SJSA1 (cell line): Measurements from ENCODE around the gene DDX10. TPM values are rescaled to one million over a fixed set of nuclear protein-coding genes. Genes with fewer than 3 reads are reported as not detected.
"Not testable (repeated sequence)": the region's sequence is repeated elsewhere in the genome, so short reads cannot be mapped to it uniquely, and the experiment has no call there.

Source experiments
- DNase-seq, 2 experiments: peaks; one replicate each; pipeline ENCODE4 v3.0.0-alpha.2; 2015 to 2020; ENCODE audit warnings: low spot score in 2 of 2, low read depth in 1 of 2
- H3K27ac ChIP-seq: fragments of 250-450 bp; sonication (Bioruptor Pico); 2 replicates; pipeline ENCODE4 v1.5.1; 2020; ENCODE audit warnings: mild to moderate bottlenecking, moderate library complexity
- H3K27me3 ChIP-seq: fragments of 250-450 bp; sonication (Bioruptor Pico); replicated peaks from 2 replicates; pipeline ENCODE4 v1.5.1; 2020; ENCODE audit warnings: mild to moderate bottlenecking, moderate library complexity
- H3K36me3 ChIP-seq: fragments of 250-450 bp; sonication (Bioruptor Pico); 2 replicates; pipeline ENCODE4 v1.5.1; 2020; ENCODE audit warnings: mild to moderate bottlenecking
- H3K4me1 ChIP-seq: fragments of 250-450 bp; sonication (Bioruptor Pico); replicated peaks from 2 replicates; pipeline ENCODE4 v1.6.1; 2021; ENCODE audit warnings: mild to moderate bottlenecking
- H3K4me3 ChIP-seq: fragments of 250-450 bp; sonication (Bioruptor Pico); 2 replicates; pipeline ENCODE4 v1.5.1; 2020; ENCODE audit warnings: mild to moderate bottlenecking
- H3K9me3 ChIP-seq: fragments of 250-450 bp; sonication (Bioruptor Pico); replicated peaks from 2 replicates; pipeline ENCODE4 v1.5.1; 2020; ENCODE audit warnings: mild to moderate bottlenecking
- total RNA-seq: library from RNA; depleted of rRNA; stranded (reverse); fragments of >200 nt; shearing (Covaris generic); gene quantifications from 2 replicates; pipeline ENCODE4 v1.2.3, GENCODE V29; 2014

DDX10 gene
- total RNA-seq, 1 experiment from 2014 or later = 21.9 TPM

- H3K4me3 ChIP-seq = no peak overlapping the region
- H3K4me1 ChIP-seq = no peaks in the 10 kb centered on the region
- no peaks in the 10 kb centered on the region for H3K27me3 ChIP-seq
- no peaks in the 10 kb centered on the region for H3K36me3 ChIP-seq
- no peaks in the 10 kb centered on the region for H3K9me3 ChIP-seq
- no peak overlapping the region for H3K27ac ChIP-seq
- no peak for DNase-seq
Observed at GRCh38 chr11:108639146-108639545, 25.7 kb upstream of the DDX10 start.

- not testable (repeated sequence) for H3K27me3 ChIP-seq
Observed at GRCh38 chr11:108641752-108642151, 23.1 kb upstream of the DDX10 start.

GRCh38 chr11:108643974-108644373, 20.9 kb upstream of the DDX10 start:
- H3K4me3 ChIP-seq = no peak overlapping the region
- DNase-seq = no peak
- no peaks in the 10 kb centered on the region for H3K4me1 ChIP-seq
- H3K27ac ChIP-seq = no peak overlapping the region
- H3K36me3 ChIP-seq = no peaks in the 10 kb centered on the region
- no peaks in the 10 kb centered on the region for H3K27me3 ChIP-seq
- H3K9me3 ChIP-seq = no peaks in the 10 kb centered on the region

More at GRCh38 chr11:108641752-108642151, 23.1 kb upstream of the DDX10 start:
- not testable (repeated sequence) for H3K36me3 ChIP-seq, H3K4me1 ChIP-seq, H3K4me3 ChIP-seq, H3K27ac ChIP-seq, DNase-seq, H3K9me3 ChIP-seq

GRCh38 chr11:108645970-108646369, 18.9 kb upstream of the DDX10 start:
- no peak for DNase-seq
- Histone ChIP-seq H3K27me3 (no peaks in the 10 kb centered on the region), H3K36me3 (no peaks in the 10 kb centered on the region), H3K4me3 (no peak overlapping the region), H3K9me3 (no peaks in the 10 kb centered on the region), H3K27ac (no peak overlapping the region), H3K4me1 (no peaks in the 10 kb centered on the region)

GRCh38 chr11:108647387-108647700, 17.5 kb upstream of the DDX10 start:
- no peaks in the 10 kb centered on the region for H3K36me3 ChIP-seq
- H3K4me1 ChIP-seq = no peaks in the 10 kb centered on the region
- no peak overlapping the region for H3K27ac ChIP-seq

GRCh38 chr11:108647701-108648527, 17.0 kb upstream of the DDX10 start:
- H3K27ac ChIP-seq = no peak overlapping the region
- no peaks in the 10 kb centered on the region for H3K36me3 ChIP-seq
- no peaks in the 10 kb centered on the region for H3K4me1 ChIP-seq
- no peaks in the 10 kb centered on the region for H3K27me3 ChIP-seq
- peak; percentile 19 to 45 for DNase-seq
- no peaks in the 10 kb centered on the region for H3K9me3 ChIP-seq
- no peak overlapping the region for H3K4me3 ChIP-seq

More at GRCh38 chr11:108647387-108647700, 17.5 kb upstream of the DDX10 start:
- Histone ChIP-seq H3K27me3 (no peaks in the 10 kb centered on the region), H3K9me3 (no peaks in the 10 kb centered on the region), H3K4me3 (no peak overlapping the region)
- no peak for DNase-seq

- H3K36me3 ChIP-seq = no peaks in the 10 kb centered on the region
- H3K4me1 ChIP-seq = no peaks in the 10 kb centered on the region
- DNase-seq = no peak
- H3K27me3 ChIP-seq = no peaks in the 10 kb centered on the region
- no peak overlapping the region for H3K27ac ChIP-seq
- H3K9me3 ChIP-seq = no peaks in the 10 kb centered on the region
- H3K4me3 ChIP-seq = no peak overlapping the region
Observed at GRCh38 chr11:108648528-108648885, 16.4 kb upstream of the DDX10 start.

GRCh38 chr11:108654100-108654499, 10.8 kb upstream of the DDX10 start:
- not testable (repeated sequence) for H3K9me3 ChIP-seq, H3K27me3 ChIP-seq, DNase-seq, H3K4me3 ChIP-seq, H3K36me3 ChIP-seq, H3K27ac ChIP-seq, H3K4me1 ChIP-seq

GRCh38 chr11:108654994-108655631, 9.8 kb upstream of the DDX10 start:
- Histone ChIP-seq H3K9me3 (no peaks in the 10 kb centered on the region), H3K4me3 (no peak overlapping the region), H3K36me3 (no peaks in the 10 kb centered on the region), H3K4me1 (no peaks in the 10 kb centered on the region), H3K27me3 (no peaks in the 10 kb centered on the region), H3K27ac (no peak overlapping the region)
- no peak for DNase-seq

GRCh38 chr11:108662700-108663099, 2.2 kb upstream of the DDX10 start:
- DNase-seq = no peak
- H3K36me3 ChIP-seq = no peaks in the 10 kb centered on the region
- no peaks in the 10 kb centered on the region for H3K27me3 ChIP-seq
- no peaks in the 10 kb centered on the region for H3K9me3 ChIP-seq
- no peak overlapping the region for H3K4me3 ChIP-seq
- no peak overlapping the region for H3K27ac ChIP-seq
- H3K4me1 ChIP-seq = peaks cover 8% of the 10 kb centered on the region

GRCh38 chr11:108663154-108663877, 1.6 kb upstream of the DDX10 start:
- peaks cover 8% of the 10 kb centered on the region for H3K4me1 ChIP-seq
- H3K4me3 ChIP-seq = no peak overlapping the region
- H3K27me3 ChIP-seq = no peaks in the 10 kb centered on the region
- no peaks in the 10 kb centered on the region for H3K36me3 ChIP-seq
- no peak for DNase-seq
- no peak overlapping the region for H3K27ac ChIP-seq
- H3K9me3 ChIP-seq = no peaks in the 10 kb centered on the region

GRCh38 chr11:108666373-108666772, 1.5 kb downstream of the DDX10 start:
- no peak overlapping the region for H3K27ac ChIP-seq
- H3K4me3 ChIP-seq = no peak overlapping the region
- peaks cover 8% of the 10 kb centered on the region for H3K4me1 ChIP-seq
- H3K27me3 ChIP-seq = no peaks in the 10 kb centered on the region
- no peaks in the 10 kb centered on the region for H3K9me3 ChIP-seq
- no peaks in the 10 kb centered on the region for H3K36me3 ChIP-seq
- DNase-seq = no peak

GRCh38 chr11:108669286-108669685, 4.4 kb downstream of the DDX10 start:
- Histone ChIP-seq H3K4me1 (peaks cover 8% of the 10 kb centered on the region), H3K27ac (no peak overlapping the region), H3K36me3 (no peaks in the 10 kb centered on the region), H3K4me3 (no peak overlapping the region), H3K27me3 (no peaks in the 10 kb centered on the region), H3K9me3 (no peaks in the 10 kb centered on the region)
- no peak for DNase-seq

- H3K27ac ChIP-seq = no peak overlapping the region
- H3K27me3 ChIP-seq = no peaks in the 10 kb centered on the region
- DNase-seq = no peak
- no peaks in the 10 kb centered on the region for H3K36me3 ChIP-seq
- no peak overlapping the region for H3K4me3 ChIP-seq
- peaks cover 5% of the 10 kb centered on the region for H3K4me1 ChIP-seq
- H3K9me3 ChIP-seq = no peaks in the 10 kb centered on the region
Observed at GRCh38 chr11:108669711-108670110, 4.8 kb downstream of the DDX10 start.
